Measurements from ENCODE around the gene CDKAL1.

CDKAL1 gene

DNA sequence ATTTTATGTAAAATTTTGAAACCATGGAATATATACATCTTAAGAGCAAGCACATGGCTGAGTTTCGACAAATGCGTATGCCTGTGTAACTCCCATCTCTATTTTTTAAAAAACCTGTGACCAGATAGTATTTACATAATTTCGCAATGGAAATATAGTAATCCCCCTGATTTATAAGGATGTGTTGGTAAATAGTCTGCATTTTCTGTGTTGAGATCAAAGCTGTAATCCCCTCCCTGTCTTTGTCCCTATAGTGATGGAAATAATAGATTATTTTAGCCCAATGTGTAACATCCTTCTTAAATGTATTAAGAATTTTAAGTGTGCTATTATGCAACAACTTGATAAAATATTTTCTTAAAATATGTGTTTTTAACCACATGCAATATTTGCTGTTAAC, 267.3 kb downstream of the CDKAL1 start:
- H3K36me3 ChIP-seq (ENCODE audit: insufficient read depth, low read length) = peaks cover 8% of the 10 kb centered on the region
- H3K9me3 ChIP-seq (ENCODE audit: insufficient read depth, low read depth, low read length) = peaks cover 6% of the 10 kb centered on the region; the same call in 1 of the 2 replicates
- no peak for TF ChIP-seq EZH2phosphoT487 (IDR thresholded peaks at IDR 0.05; ENCODE audit: borderline replicate concordance)
- TF ChIP-seq, protein P1, sequence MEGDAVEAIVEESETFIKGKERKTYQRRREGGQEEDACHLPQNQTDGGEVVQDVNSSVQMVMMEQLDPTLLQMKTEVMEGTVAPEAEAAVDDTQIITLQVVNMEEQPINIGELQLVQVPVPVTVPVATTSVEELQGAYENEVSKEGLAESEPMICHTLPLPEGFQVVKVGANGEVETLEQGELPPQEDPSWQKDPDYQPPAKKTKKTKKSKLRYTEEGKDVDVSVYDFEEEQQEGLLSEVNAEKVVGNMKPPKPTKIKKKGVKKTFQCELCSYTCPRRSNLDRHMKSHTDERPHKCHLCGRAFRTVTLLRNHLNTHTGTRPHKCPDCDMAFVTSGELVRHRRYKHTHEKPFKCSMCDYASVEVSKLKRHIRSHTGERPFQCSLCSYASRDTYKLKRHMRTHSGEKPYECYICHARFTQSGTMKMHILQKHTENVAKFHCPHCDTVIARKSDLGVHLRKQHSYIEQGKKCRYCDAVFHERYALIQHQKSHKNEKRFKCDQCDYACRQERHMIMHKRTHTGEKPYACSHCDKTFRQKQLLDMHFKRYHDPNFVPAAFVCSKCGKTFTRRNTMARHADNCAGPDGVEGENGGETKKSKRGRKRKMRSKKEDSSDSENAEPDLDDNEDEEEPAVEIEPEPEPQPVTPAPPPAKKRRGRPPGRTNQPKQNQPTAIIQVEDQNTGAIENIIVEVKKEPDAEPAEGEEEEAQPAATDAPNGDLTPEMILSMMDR (conservative IDR thresholded peaks at IDR 0.05; ENCODE audit: low read length) = no peak
- H3K4me3 ChIP-seq (ENCODE audit: low read length, poor library complexity, severe bottlenecking) = no peak overlapping the region
- H4K20me1 ChIP-seq (ENCODE audit: insufficient read depth, low read length, poor library complexity, severe bottlenecking) = no peaks in the 10 kb centered on the region
- no peaks in the 10 kb centered on the region for H3F3A ChIP-seq (ENCODE audit: low read depth)
- H3K9ac ChIP-seq (ENCODE audit: low read depth, low read length, poor library complexity, severe bottlenecking) = no peak overlapping the region
- peaks cover 4% of the 10 kb centered on the region for H3K4me1 ChIP-seq (ENCODE audit: insufficient read depth, low read length, poor library complexity, severe bottlenecking)
- H3K27me3 ChIP-seq (ENCODE audit: insufficient read depth, low read length, poor library complexity, severe bottlenecking) = no peaks in the 10 kb centered on the region
- no peaks in the 10 kb centered on the region for H3K79me2 ChIP-seq (ENCODE audit: insufficient read depth, low read length)
- no peak overlapping the region for H2AFZ ChIP-seq (ENCODE audit: low read length)
- no peaks in the 10 kb centered on the region for H3K9me2 ChIP-seq (replicated peaks; ENCODE audit: low read depth, low read length)
- H3K4me2 ChIP-seq (ENCODE audit: low read depth, low read length, poor library complexity, severe bottlenecking) = no peak overlapping the region

DNA sequence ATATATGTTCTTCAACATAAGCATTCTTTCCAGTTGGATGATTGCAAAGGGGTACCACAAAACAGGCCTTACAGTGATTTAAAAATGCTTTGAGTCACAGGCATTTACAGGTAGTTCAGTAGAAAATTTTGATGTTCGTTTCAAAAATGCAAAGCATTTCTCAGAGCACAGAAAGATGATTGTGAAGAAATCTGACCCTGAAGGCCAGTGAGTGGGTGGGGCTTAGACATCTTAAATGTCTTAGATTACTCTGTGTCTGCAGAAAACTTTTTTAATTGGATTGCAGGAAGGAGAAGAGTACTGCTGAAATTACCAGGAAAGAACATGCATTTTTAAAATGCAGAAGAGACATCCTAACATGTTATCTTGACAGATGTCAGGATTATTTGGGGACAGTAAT, 268.3 kb downstream of the CDKAL1 start:
- Histone ChIP-seq H3K9me3 (ENCODE audit: insufficient read depth, low read depth, low read length) (peaks cover 10% of the 10 kb centered on the region; the same call in 1 of the 2 replicates), H3K9me2 (replicated peaks; ENCODE audit: low read depth, low read length) (no peaks in the 10 kb centered on the region), H4K20me1 (ENCODE audit: insufficient read depth, low read length, poor library complexity, severe bottlenecking) (no peaks in the 10 kb centered on the region), H3K9ac (ENCODE audit: low read depth, low read length, poor library complexity, severe bottlenecking) (no peak overlapping the region), H3K4me1 (ENCODE audit: insufficient read depth, low read length, poor library complexity, severe bottlenecking) (peaks cover 4% of the 10 kb centered on the region), H2AFZ (ENCODE audit: low read length) (no peak overlapping the region), H3K79me2 (ENCODE audit: insufficient read depth, low read length) (no peaks in the 10 kb centered on the region), H3K36me3 (ENCODE audit: insufficient read depth, low read length) (peaks cover 12% of the 10 kb centered on the region), H3F3A (ENCODE audit: low read depth) (no peaks in the 10 kb centered on the region), H3K4me2 (ENCODE audit: low read depth, low read length, poor library complexity, severe bottlenecking) (no peak overlapping the region), H3K27me3 (ENCODE audit: insufficient read depth, low read length, poor library complexity, severe bottlenecking) (no peaks in the 10 kb centered on the region), H3K4me3 (ENCODE audit: low read length, poor library complexity, severe bottlenecking) (no peak overlapping the region)
- TF ChIP-seq, protein P1 (conservative IDR thresholded peaks at IDR 0.05; ENCODE audit: low read length) = no peak
- TF ChIP-seq EZH2phosphoT487 (IDR thresholded peaks at IDR 0.05; ENCODE audit: borderline replicate concordance) = no peak

DNA sequence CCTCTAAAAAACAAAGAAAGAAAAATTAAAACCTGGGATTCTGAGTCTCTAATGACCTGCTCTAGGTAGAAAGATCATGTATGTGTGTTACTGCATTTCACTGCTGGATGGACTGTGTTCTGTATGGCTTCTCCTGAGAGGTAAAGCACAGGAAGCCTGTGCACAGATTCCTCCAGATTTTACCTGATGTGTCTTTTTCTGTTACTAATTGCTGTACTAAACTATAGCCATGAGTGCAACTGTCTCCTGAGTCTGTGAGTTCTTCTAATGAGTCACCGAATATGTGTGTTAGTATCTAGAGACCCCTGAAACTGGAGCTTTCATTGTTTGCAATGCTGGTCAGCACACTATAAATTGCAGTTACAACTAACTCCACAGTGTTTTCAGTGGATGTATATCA, 270.8 kb downstream of the CDKAL1 start:
- Histone ChIP-seq H3K4me3 (ENCODE audit: low read length, poor library complexity, severe bottlenecking) (no peak overlapping the region), H3K9me2 (replicated peaks; ENCODE audit: low read depth, low read length) (no peaks in the 10 kb centered on the region), H3K36me3 (ENCODE audit: insufficient read depth, low read length) (peaks cover 12% of the 10 kb centered on the region), H3K27me3 (ENCODE audit: insufficient read depth, low read length, poor library complexity, severe bottlenecking) (no peaks in the 10 kb centered on the region), H4K20me1 (ENCODE audit: insufficient read depth, low read length, poor library complexity, severe bottlenecking) (no peaks in the 10 kb centered on the region), H3K9me3 (ENCODE audit: insufficient read depth, low read depth, low read length) (peaks cover 10% of the 10 kb centered on the region; the same call in 1 of the 2 replicates), H2AFZ (ENCODE audit: low read length) (no peak overlapping the region), H3K9ac (ENCODE audit: low read depth, low read length, poor library complexity, severe bottlenecking) (no peak overlapping the region), H3K4me1 (ENCODE audit: insufficient read depth, low read length, poor library complexity, severe bottlenecking) (peaks cover 4% of the 10 kb centered on the region), H3K79me2 (ENCODE audit: insufficient read depth, low read length) (no peaks in the 10 kb centered on the region), H3F3A (ENCODE audit: low read depth) (no peaks in the 10 kb centered on the region), H3K4me2 (ENCODE audit: low read depth, low read length, poor library complexity, severe bottlenecking) (no peak overlapping the region)
- TF ChIP-seq, protein P1 (conservative IDR thresholded peaks at IDR 0.05; ENCODE audit: low read length) = no peak
- TF ChIP-seq EZH2phosphoT487 (IDR thresholded peaks at IDR 0.05; ENCODE audit: borderline replicate concordance) = no peak
